ENCODE measurements around the gene BCDIN3D. TPM values are rescaled to one million over a fixed set of nuclear protein-coding genes. Genes with fewer than 3 reads are reported as not detected.
A peak's percentile ranks its signal among the peaks of the same experiment; 100 is the strongest.
"Not testable (repeated sequence)": the region's sequence is repeated elsewhere in the genome, so short reads cannot be mapped to it uniquely, and the experiment has no call there.

BCDIN3D gene
- total RNA-seq, 1 experiment from 2014 or later: 2.8 TPM

DNA sequence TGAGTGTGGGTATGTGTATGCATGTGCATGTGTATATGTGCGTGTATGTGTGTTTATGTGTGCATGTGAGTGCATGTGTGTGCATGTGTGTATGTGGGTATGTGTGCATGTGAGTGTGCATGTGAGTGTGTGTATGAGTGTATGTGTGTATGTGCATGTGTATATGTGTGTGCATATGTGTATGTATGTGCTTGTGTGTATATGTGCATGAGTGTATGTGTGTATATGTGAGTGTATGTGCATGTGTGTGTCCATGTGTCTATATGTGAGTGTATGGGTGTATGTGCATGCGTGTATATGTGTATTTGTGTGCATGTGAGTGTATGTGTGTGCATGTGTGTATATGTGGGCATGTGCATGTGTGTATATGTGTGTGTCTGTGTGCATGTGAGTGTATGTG lies 35.1 kb upstream of the BCDIN3D start:
- in situ Hi-C loops (cut with HindIII; ENCODE audit: low sequenced_read_pairs): no loop called here
- DNase-seq (ENCODE audit: low spot score): no peak

DNA sequence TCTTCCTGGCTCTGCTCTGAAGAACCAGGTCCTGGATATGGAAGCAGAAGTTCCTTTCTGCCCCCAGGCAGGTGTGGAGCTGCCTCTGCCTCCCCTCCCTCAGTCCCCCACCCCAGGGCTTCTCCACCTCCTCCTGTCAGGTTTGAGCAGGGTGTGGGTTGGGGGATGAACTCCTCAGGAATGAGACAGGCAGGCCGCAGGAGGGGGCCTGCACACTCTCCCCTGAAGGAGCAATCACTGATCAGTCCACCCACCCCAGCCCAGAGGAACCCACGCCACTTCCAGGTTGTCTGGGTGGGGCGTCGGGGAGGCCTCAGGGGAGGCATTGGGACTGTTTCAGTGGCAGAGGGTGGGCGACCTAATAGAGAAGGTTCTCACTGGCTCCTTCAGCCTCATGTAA lies 34.2 kb upstream of the BCDIN3D start:
- DNase-seq (ENCODE audit: low spot score): no peak
- in situ Hi-C loops (cut with HindIII; ENCODE audit: low sequenced_read_pairs): no loop called here

DNA sequence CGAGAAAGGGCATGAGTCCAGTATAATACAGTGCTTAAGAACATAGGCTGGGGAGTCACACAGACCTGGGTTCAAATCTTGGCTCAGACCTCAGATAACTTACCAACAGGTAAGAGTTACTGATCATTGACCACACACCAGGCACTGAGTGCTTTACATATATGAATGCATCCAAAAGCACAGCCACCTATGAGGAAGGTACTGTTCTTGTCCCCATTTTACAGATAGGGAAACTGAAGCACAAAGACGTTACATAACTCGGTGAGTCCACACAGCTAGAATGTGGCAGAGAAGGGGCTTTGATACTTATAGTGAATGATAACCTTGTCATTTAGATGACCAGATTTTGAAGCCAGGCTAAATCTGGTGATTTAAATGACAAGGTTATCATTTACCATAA lies 33.2 kb upstream of the BCDIN3D start:
- no peak for DNase-seq (ENCODE audit: low spot score)
- in situ Hi-C loops (cut with HindIII; ENCODE audit: low sequenced_read_pairs): no loop called here

- in situ Hi-C loops (cut with HindIII; ENCODE audit: low sequenced_read_pairs): no loop called here
- no peak for DNase-seq (ENCODE audit: low spot score)
Measured at GRCh38 chr12:49875115-49875720, 32.3 kb upstream of the BCDIN3D start.

DNA sequence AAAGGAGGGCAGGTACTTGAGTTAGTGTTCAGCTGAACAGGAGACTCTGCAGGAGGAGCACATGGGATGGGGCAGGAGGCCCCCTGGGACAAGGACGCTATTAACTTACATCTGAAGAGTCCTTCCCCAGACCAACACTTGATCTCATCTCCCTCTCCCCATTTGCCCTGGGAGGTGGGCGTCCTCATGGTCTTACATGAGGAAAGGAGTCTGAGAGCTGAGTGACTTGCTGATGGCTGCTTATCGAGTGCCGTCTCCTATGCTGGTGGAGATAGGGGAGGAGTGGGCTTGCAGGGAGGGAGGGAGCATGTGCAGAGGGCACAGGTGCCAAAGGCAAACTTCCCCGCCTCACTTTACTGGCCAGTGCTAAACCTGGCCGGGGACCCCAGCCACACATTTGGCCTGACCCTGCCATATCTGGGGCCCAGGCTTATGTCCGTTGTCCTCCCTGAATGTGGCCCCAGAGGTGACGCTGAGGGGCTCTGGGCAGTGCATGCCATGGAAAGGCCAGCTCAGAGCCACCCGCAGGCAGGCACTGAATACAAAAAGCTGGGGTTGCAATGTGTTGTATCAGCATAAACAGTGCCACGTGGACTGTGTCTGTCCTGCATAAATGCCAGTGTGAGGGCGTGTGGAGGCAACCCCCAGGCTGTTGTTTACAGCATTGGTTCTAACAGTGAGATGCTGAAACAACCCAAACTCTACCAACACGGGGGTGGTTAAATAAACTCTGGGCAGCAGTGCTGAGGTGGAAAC lies 31.4 kb upstream of the BCDIN3D start:
- in situ Hi-C loops (cut with HindIII; ENCODE audit: low sequenced_read_pairs): no loop called here
- no peak for DNase-seq (ENCODE audit: low spot score)

DNA sequence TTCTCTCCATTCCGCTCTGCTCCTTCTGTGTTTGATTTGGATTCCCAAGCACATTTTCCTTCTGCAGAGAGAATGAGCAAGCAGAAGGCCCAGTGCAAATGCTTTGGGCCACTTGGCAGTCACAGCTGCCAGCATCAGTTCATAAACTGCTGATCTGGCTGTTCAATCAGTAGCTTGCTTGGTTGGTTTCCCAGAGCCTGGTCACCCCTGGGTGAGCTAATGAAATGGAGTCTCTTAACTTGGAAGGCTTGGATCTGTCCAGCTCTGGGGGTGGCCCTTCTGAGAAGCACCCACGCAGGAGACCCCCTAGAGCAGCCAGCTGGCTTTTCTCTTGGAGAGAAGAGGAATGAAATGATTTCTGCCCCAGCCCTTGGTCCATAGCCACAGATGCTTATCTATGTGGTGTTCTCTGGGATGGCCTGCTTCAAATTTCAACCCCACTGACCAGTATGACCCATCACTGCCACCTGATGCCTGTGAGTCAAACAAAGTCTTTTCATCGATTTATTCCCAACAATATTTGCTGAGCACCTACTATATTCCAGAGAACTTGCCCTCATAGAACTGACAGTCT lies 30.5 kb upstream of the BCDIN3D start:
- DNase-seq (ENCODE audit: low spot score): no peak
- in situ Hi-C loops (cut with HindIII; ENCODE audit: low sequenced_read_pairs): no loop called here

DNA sequence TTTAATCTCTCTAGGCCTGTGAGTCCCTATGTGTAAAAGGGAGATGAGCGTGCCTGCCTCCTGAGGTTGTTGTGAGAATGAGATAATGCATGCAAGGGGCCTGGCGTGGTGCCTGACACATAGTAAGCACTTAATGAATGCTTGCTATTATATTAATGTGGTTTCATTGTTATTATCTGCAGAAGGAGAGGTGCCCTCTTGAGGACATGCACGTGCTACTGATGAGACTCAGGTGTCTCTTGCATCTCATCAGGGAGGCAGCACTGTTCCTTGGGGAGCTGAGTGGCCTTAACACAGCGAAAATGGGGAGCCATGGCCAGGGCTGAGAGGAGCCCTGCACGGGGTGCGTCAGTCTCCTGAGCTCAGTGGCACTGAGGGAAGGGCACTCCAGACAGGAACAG lies 29.9 kb upstream of the BCDIN3D start:
- in situ Hi-C loops (cut with HindIII; ENCODE audit: low sequenced_read_pairs): no loop called here

GRCh38 chr12:49872381-49872780 lies 29.5 kb upstream of the BCDIN3D start:
- DNase-seq (ENCODE audit: low spot score): no peak
- in situ Hi-C loops (cut with HindIII; ENCODE audit: low sequenced_read_pairs): no loop called here

More for the DNA sequence above, 29.9 kb upstream of the BCDIN3D start:
- DNase-seq (ENCODE audit: low spot score): no peak

GRCh38 chr12:49871811-49872251 lies 28.9 kb upstream of the BCDIN3D start:
- in situ Hi-C loops (cut with HindIII; ENCODE audit: low sequenced_read_pairs); DNase-seq (ENCODE audit: low spot score): not testable (repeated sequence)

DNA sequence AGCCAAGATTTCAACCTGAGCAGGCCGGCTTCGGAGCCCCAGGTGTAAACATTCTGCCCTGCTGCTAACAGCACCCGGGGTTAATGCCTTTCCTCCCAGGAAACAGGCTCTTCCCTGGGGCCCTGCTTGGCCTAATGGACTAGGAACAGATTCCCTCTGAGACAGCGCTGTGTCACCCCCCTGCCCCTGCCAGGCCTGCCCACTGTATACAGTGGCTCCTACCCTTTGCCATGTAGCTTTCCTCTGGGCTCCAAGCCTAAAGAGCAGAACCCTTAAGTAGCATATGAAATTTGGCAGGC lies 28.3 kb upstream of the BCDIN3D start:
- DNase-seq (ENCODE audit: low spot score): no peak
- in situ Hi-C loops (cut with HindIII; ENCODE audit: low sequenced_read_pairs): no loop called here

DNA sequence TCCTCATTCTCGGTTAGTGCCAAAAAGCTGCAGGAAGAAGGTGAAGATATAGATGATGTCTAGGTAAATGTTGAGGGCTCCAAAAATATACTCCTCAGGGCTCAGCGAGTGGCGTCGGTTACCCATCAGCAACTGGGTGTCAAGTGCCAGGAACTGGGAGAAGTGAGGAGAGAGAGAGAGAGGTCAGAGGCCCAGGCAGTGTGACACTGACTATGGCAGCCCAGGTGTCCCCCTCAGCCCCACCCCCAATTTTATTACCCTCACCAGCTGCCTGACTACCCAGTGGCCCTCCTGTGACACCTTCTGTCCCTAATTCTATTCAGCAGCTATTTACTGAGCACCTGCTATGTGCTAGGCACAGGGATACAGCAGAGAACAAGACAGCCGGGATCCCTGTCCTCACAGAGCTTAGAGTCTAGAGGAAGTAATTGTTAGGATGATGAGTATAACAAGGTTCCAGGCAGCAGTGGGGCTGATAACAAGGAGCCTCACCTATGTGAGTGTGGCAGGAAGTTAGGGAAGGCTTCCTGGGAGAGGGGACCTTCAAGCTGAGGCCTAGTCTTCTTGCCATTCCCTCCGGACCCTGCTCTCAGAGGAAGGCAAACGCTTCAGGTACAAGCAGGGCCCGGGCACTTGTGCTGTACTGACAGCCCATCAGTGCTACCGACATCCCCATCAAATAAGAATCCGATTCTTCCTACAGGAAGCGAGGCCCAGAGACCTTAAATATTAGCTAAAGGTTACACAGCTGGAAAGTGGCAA lies 27.8 kb upstream of the BCDIN3D start:
- DNase-seq (ENCODE audit: low spot score): no peak
- in situ Hi-C loops (cut with HindIII; ENCODE audit: low sequenced_read_pairs): no loop called here

GRCh38 chr12:49869816-49870500 lies 27.1 kb upstream of the BCDIN3D start:
- no peak for DNase-seq (ENCODE audit: low spot score)
- in situ Hi-C loops (cut with HindIII; ENCODE audit: low sequenced_read_pairs): no loop called here

GRCh38 chr12:49868952-49869815 lies 26.3 kb upstream of the BCDIN3D start:
- peak; percentile 88 for DNase-seq (ENCODE audit: low spot score)
- in situ Hi-C loops (cut with HindIII; ENCODE audit: low sequenced_read_pairs): no loop called here

- in situ Hi-C loops (cut with HindIII; ENCODE audit: low sequenced_read_pairs): no loop called here
- DNase-seq (ENCODE audit: low spot score): no peak
Measured at GRCh38 chr12:49868449-49868848, 25.5 kb upstream of the BCDIN3D start.

GRCh38 chr12:49867570-49868341 lies 24.9 kb upstream of the BCDIN3D start:
- in situ Hi-C loops (cut with HindIII; ENCODE audit: low sequenced_read_pairs): no loop called here
- peak; percentile 44 for DNase-seq (ENCODE audit: low spot score)

GRCh38 chr12:49866859-49867569 lies 24.1 kb upstream of the BCDIN3D start:
- in situ Hi-C loops (cut with HindIII; ENCODE audit: low sequenced_read_pairs): no loop called here
- DNase-seq (ENCODE audit: low spot score): peak; percentile 86

GRCh38 chr12:49865782-49866135 lies 22.9 kb upstream of the BCDIN3D start:
- in situ Hi-C loops (cut with HindIII; ENCODE audit: low sequenced_read_pairs): no loop called here
- DNase-seq (ENCODE audit: low spot score): no peak
